Measurements from ENCODE around the gene CYGB. TPM values are rescaled to one million over a fixed set of nuclear protein-coding genes. Genes with fewer than 3 reads are reported as not detected.

The CYGB gene
- polyA plus RNA-seq, 1 donor (not counting 4 experiments of a cell fraction or from before 2014, with no cell fraction given): 10.3 TPM

DNA sequence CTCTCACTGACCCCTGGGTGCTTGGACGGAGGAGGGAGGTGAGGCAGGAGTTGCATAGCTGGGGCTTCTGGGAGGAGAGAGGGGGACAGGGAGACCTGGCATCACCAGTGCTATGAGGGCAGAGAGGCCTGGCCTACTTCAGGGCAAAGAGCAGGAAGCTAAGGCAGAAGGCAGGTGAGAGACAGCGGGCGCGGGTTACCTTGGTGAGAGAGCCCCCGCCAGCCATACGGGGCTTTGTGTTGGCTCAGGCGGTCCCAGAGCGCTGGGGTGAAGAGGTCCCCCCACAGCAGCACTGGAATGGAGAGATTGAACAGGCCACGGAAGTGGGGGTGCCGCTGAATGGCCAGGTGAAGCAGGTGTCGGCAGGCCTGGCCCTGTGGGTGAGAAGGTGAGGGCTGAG is 36.7 kb upstream of the CYGB start:
- Histone ChIP-seq H3K9me1 (ENCODE audit: control insufficient read depth, extremely low read depth, insufficient read depth, low read length) (no peaks in the 10 kb centered on the region), H3K4me1 (ENCODE audit: control insufficient read depth, extremely low read depth, insufficient read depth, low read length) (peaks cover 16% of the 10 kb centered on the region), H3K4me3 (ENCODE audit: control insufficient read depth in 2 of 3, extremely low read depth in 1 of 3, insufficient read depth in 2 of 3, low read depth in 1 of 3, low read length in 3 of 3) (no peak overlapping the region), H2AFZ (ENCODE audit: control insufficient read depth, low read length) (no peak overlapping the region), H3K36me3 (ENCODE audit: control insufficient read depth in 2 of 2, extremely low read depth in 1 of 2, insufficient read depth in 2 of 2, low read length in 2 of 2) (peaks cover 5 to 15% of the 10 kb centered on the region in 2 experiments), H3K9me3 (ENCODE audit: control insufficient read depth, low read depth, low read length) (no peaks in the 10 kb centered on the region), H3K9ac (ENCODE audit: control insufficient read depth, extremely low read depth, insufficient read depth, low read length) (no peak overlapping the region), H4K20me1 (ENCODE audit: control insufficient read depth, extremely low read depth, insufficient read depth, low read length) (no peaks in the 10 kb centered on the region), H3K27me3 (ENCODE audit: control insufficient read depth, extremely low read depth, insufficient read depth, low read length) (no peaks in the 10 kb centered on the region), H3K79me2 (ENCODE audit: control insufficient read depth, insufficient read depth, low read length) (no peaks in the 10 kb centered on the region), H3K27ac (ENCODE audit: control insufficient read depth, insufficient read depth, low read length) (no peak overlapping the region), H3K4me2 (ENCODE audit: control insufficient read depth, extremely low read depth, insufficient read depth, low read depth, low read length) (no peak overlapping the region)
- TF ChIP-seq, protein P1, sequence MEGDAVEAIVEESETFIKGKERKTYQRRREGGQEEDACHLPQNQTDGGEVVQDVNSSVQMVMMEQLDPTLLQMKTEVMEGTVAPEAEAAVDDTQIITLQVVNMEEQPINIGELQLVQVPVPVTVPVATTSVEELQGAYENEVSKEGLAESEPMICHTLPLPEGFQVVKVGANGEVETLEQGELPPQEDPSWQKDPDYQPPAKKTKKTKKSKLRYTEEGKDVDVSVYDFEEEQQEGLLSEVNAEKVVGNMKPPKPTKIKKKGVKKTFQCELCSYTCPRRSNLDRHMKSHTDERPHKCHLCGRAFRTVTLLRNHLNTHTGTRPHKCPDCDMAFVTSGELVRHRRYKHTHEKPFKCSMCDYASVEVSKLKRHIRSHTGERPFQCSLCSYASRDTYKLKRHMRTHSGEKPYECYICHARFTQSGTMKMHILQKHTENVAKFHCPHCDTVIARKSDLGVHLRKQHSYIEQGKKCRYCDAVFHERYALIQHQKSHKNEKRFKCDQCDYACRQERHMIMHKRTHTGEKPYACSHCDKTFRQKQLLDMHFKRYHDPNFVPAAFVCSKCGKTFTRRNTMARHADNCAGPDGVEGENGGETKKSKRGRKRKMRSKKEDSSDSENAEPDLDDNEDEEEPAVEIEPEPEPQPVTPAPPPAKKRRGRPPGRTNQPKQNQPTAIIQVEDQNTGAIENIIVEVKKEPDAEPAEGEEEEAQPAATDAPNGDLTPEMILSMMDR (optimal IDR thresholded peaks at IDR 0.05 in 1 of 3, IDR thresholded peaks at IDR 0.05 in 1 of 3, conservative IDR thresholded peaks at IDR 0.05 in 1 of 3; ENCODE audit: extremely low read depth in 1 of 3, insufficient read depth in 2 of 3, low read length in 3 of 3): no peak
- TF ChIP-seq EZH2 (IDR thresholded peaks at IDR 0.05; ENCODE audit: low read length): no peak
- FAIRE-seq (no peak), DNase-seq (ENCODE audit: low read depth, low spot score) (no peak)
- dilution Hi-C loops (cut with MboI; ENCODE audit: extremely low pct_ligation_motif_present, low sequenced_read_pairs): no loop called here

DNA sequence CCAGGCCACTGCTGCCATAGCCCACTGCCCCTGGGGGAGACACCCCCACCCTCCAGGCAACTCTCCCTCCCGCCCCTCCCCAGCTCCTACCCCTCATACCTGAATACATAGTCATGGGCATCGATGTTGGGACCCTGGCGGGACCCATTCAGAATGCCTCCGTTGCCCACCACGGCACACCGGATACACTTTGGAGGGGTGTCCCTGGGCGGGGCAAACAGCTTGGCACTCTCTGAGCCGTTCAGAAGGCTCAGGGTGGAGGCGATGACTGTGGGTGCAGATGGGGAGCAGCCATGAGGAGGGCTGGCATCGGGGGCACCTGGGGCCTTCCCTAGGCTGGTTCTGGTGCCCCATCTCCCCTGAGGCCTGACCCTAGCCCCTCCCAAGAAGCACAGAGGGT is 35.6 kb upstream of the CYGB start:
- dilution Hi-C loops (cut with MboI; ENCODE audit: extremely low pct_ligation_motif_present, low sequenced_read_pairs): no loop called here
- peaks cover 3 to 15% of the 10 kb centered on the region in 2 experiments for H3K36me3 ChIP-seq (ENCODE audit: control insufficient read depth in 2 of 2, extremely low read depth in 1 of 2, insufficient read depth in 2 of 2, low read length in 2 of 2)
- FAIRE-seq: no peak

More for the DNA sequence above, 35.6 kb upstream of the CYGB start:
- Histone ChIP-seq H3K79me2 (ENCODE audit: control insufficient read depth, insufficient read depth, low read length) (no peaks in the 10 kb centered on the region), H4K20me1 (ENCODE audit: control insufficient read depth, extremely low read depth, insufficient read depth, low read length) (no peaks in the 10 kb centered on the region), H3K4me2 (ENCODE audit: control insufficient read depth, extremely low read depth, insufficient read depth, low read depth, low read length) (no peak overlapping the region), H3K9ac (ENCODE audit: control insufficient read depth, extremely low read depth, insufficient read depth, low read length) (no peak overlapping the region), H3K9me3 (ENCODE audit: control insufficient read depth, low read depth, low read length) (no peaks in the 10 kb centered on the region), H3K4me3 (ENCODE audit: control insufficient read depth in 2 of 3, extremely low read depth in 1 of 3, insufficient read depth in 2 of 3, low read depth in 1 of 3, low read length in 3 of 3) (no peak overlapping the region), H3K9me1 (ENCODE audit: control insufficient read depth, extremely low read depth, insufficient read depth, low read length) (no peaks in the 10 kb centered on the region), H3K4me1 (ENCODE audit: control insufficient read depth, extremely low read depth, insufficient read depth, low read length) (peaks cover 5% of the 10 kb centered on the region), H3K27ac (ENCODE audit: control insufficient read depth, insufficient read depth, low read length) (no peak overlapping the region), H2AFZ (ENCODE audit: control insufficient read depth, low read length) (no peak overlapping the region), H3K27me3 (ENCODE audit: control insufficient read depth, extremely low read depth, insufficient read depth, low read length) (no peaks in the 10 kb centered on the region)
- TF ChIP-seq EZH2 (IDR thresholded peaks at IDR 0.05; ENCODE audit: low read length): no peak
- TF ChIP-seq, protein P1 (optimal IDR thresholded peaks at IDR 0.05 in 1 of 3, IDR thresholded peaks at IDR 0.05 in 1 of 3, conservative IDR thresholded peaks at IDR 0.05 in 1 of 3; ENCODE audit: extremely low read depth in 1 of 3, insufficient read depth in 2 of 3, low read length in 3 of 3): no peak
- DNase-seq (ENCODE audit: low read depth, low spot score): no peak
